Stimulated activated CD8-positive, alpha-beta memory T cell treated with anti-CD3 and anti-CD28 coated beads, Interleukin-4, amount 100 ng/mL, for 1 hour (primary cell): ENCODE results near the gene KIAA2012.

ENCODE experiments used
- DNase-seq, 2 donors: peaks; one replicate each; pipeline ENCODE4 v3.0.0-alpha.2; 2020; ENCODE audit warnings: low read depth in 2 of 2, low spot score in 1 of 2

Gene KIAA2012

GRCh38 chr2:202079310-202079709, 6.3 kb downstream of the KIAA2012 start:
- DNase-seq: no peak

GRCh38 chr2:202084265-202084664, 11.2 kb downstream of the KIAA2012 start:
- DNase-seq: no peak

GRCh38 chr2:202088777-202089176, 15.7 kb downstream of the KIAA2012 start:
- no peak for DNase-seq

- no peak for DNase-seq
Measured at GRCh38 chr2:202090530-202090929, 17.5 kb downstream of the KIAA2012 start.

- no peak for DNase-seq
Measured at GRCh38 chr2:202091476-202091875, 18.4 kb downstream of the KIAA2012 start.

GRCh38 chr2:202094426-202094986, 21.5 kb downstream of the KIAA2012 start:
- no peak for DNase-seq

GRCh38 chr2:202095235-202095634, 22.2 kb downstream of the KIAA2012 start:
- DNase-seq: no peak

- DNase-seq: no peak
Measured at GRCh38 chr2:202096736-202097135, 23.7 kb downstream of the KIAA2012 start.

GRCh38 chr2:202098291-202098690, 25.2 kb downstream of the KIAA2012 start:
- no peak for DNase-seq

GRCh38 chr2:202099515-202099914, 26.5 kb downstream of the KIAA2012 start:
- no peak for DNase-seq

GRCh38 chr2:202100176-202100575, 27.1 kb downstream of the KIAA2012 start:
- no peak for DNase-seq

GRCh38 chr2:202101026-202101579, 28.0 kb downstream of the KIAA2012 start:
- DNase-seq: no peak

GRCh38 chr2:202102425-202103000, 29.5 kb downstream of the KIAA2012 start:
- DNase-seq: no peak

- no peak for DNase-seq
Measured at GRCh38 chr2:202104286-202104870, 31.3 kb downstream of the KIAA2012 start.

GRCh38 chr2:202105025-202105424, 32.0 kb downstream of the KIAA2012 start:
- no peak for DNase-seq

GRCh38 chr2:202108345-202108744, 35.3 kb downstream of the KIAA2012 start:
- DNase-seq: no peak

- DNase-seq: no peak
Measured at GRCh38 chr2:202109139-202109736, 36.2 kb downstream of the KIAA2012 start.

GRCh38 chr2:202109737-202110184, 36.7 kb downstream of the KIAA2012 start:
- DNase-seq: no peak

GRCh38 chr2:202110491-202110890, 37.4 kb downstream of the KIAA2012 start:
- DNase-seq: no peak

- no peak for DNase-seq
Measured at GRCh38 chr2:202112041-202112440, 39.0 kb downstream of the KIAA2012 start.

GRCh38 chr2:202113571-202114142, 40.6 kb downstream of the KIAA2012 start:
- DNase-seq: no peak

- no peak for DNase-seq
Measured at GRCh38 chr2:202114291-202114690, 41.2 kb downstream of the KIAA2012 start.
